ENCODE measurements around the gene HIGD1C. TPM values are rescaled to one million over a fixed set of nuclear protein-coding genes. Genes with fewer than 3 reads are reported as not detected.

The HIGD1C gene
- total RNA-seq, 1 donor from 2014 or later: not detected

DNA sequence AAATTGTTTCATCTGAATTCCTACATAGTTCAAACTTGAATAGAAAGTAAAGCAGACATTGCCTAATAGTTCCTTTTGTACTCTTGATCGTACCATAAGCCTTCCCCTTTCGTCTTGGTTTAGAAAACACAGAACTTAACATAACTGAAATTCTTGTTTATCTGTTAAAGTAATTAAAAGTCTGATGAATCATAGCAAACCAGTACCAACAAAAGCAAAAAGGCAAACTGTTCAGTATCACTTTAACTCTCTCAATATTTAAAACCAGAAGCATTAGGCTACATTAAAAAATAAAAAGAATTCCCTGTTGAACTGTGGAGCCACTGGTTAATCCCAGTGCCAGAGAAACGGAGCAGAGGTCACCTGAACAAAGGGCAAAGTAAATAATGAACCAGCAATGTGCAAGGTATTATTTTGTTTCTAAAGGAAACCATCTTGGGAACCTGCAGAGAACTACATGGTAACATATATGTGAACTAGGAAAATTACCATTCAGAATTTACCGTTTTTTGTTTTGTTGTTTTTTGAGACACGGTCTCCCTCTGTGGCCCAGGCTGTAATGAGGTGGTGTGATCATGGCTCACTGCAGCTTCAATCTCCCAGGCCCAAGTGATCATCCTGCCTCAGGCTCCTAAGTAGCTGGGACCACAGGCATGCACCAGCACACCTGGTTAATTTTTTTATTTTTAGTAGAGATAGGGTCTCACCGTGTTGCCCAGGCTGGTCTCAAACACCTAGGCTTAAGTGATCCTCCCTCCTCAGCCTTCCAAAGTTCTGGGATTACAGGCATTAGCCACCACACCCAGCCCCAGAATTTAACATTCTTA lies 17.1 kb upstream of the HIGD1C start:
- no peak overlapping the region for H3K27ac ChIP-seq (ENCODE audit: low read depth, low read length)
- H3K4me3 ChIP-seq (ENCODE audit: insufficient read depth, low read depth, low read length): no peak overlapping the region

DNA sequence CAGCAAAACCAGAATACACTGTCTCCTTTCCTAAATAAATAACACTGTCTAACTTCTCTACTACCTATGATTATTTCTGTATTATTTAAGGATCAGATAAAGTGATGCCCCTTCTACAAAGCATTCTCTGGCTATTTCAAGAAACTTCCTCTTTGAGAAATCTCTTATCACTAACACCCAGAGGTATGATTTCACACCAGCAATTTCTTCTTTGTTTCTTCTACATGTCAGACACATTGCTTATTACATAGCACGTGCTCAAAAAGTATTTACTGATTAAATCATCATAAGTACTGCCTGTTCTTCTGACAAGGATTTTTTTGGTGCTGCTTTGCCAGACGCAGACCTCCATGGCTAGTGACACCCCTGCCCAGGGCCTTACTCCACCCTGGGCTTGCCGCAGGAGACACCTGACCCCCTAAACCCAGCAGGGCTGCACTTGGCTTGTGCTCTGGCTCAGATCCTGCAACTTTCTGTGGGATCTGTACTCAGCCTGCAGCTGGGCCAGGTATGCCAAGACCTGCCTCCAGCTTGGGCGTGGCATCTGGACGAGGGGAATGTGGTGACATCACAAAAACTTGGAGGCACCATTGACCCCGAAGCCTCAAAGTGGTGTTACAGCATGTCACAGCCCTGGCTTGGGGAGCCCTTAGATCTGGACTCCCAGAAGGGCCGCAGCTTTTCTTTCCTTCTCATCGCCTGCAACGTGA lies 15.4 kb upstream of the HIGD1C start:
- Mint-ChIP-seq H3K27ac (ENCODE audit: unreplicated experiment) (no peak overlapping the region), H3K27me3 (ENCODE audit: low read depth, unreplicated experiment) (no peaks in the 10 kb centered on the region), H3K4me3 (ENCODE audit: unreplicated experiment) (no peak overlapping the region), H3K4me1 (ENCODE audit: low read depth, unreplicated experiment) (peaks cover 7% of the 10 kb centered on the region), H3K36me3 (ENCODE audit: low read depth, unreplicated experiment) (no peaks in the 10 kb centered on the region), H3K9me3 (ENCODE audit: unreplicated experiment) (peaks cover 3% of the 10 kb centered on the region)
- H3K4me2 ChIP-seq (ENCODE audit: low read length): no peak overlapping the region
- H3K27ac ChIP-seq (ENCODE audit: low read depth, low read length): no peak overlapping the region
- DNase-seq (ENCODE audit: low read depth) (no peak), FAIRE-seq (no peak)
- H4K20me1 ChIP-seq (ENCODE audit: insufficient read depth, low read length): no peaks in the 10 kb centered on the region
- TF ChIP-seq EZH2 (IDR thresholded peaks at IDR 0.05; ENCODE audit: insufficient read depth, low read length): no peak
- TF ChIP-seq, protein P1, sequence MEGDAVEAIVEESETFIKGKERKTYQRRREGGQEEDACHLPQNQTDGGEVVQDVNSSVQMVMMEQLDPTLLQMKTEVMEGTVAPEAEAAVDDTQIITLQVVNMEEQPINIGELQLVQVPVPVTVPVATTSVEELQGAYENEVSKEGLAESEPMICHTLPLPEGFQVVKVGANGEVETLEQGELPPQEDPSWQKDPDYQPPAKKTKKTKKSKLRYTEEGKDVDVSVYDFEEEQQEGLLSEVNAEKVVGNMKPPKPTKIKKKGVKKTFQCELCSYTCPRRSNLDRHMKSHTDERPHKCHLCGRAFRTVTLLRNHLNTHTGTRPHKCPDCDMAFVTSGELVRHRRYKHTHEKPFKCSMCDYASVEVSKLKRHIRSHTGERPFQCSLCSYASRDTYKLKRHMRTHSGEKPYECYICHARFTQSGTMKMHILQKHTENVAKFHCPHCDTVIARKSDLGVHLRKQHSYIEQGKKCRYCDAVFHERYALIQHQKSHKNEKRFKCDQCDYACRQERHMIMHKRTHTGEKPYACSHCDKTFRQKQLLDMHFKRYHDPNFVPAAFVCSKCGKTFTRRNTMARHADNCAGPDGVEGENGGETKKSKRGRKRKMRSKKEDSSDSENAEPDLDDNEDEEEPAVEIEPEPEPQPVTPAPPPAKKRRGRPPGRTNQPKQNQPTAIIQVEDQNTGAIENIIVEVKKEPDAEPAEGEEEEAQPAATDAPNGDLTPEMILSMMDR (IDR thresholded peaks at IDR 0.05; ENCODE audit: insufficient read depth, low read depth, low read length): no peak
- no peak overlapping the region for H3K9ac ChIP-seq (ENCODE audit: low read length)
- H3K4me1 ChIP-seq (ENCODE audit: insufficient read depth, low read length): no peaks in the 10 kb centered on the region
- no peak overlapping the region for H2AFZ ChIP-seq (ENCODE audit: low read depth, low read length)
- peaks cover 7% of the 10 kb centered on the region for H3K9me3 ChIP-seq (ENCODE audit: insufficient read depth, low read depth, low read length)
- no peak overlapping the region for H3K4me3 ChIP-seq (ENCODE audit: insufficient read depth, low read depth, low read length)
- H3K27me3 ChIP-seq (ENCODE audit: insufficient read depth, low read length): no peaks in the 10 kb centered on the region
- H3K36me3 ChIP-seq (ENCODE audit: insufficient read depth, low read length): no peaks in the 10 kb centered on the region
- no peaks in the 10 kb centered on the region for H3K79me2 ChIP-seq (ENCODE audit: insufficient read depth, low read length)

More for the DNA sequence above, 17.1 kb upstream of the HIGD1C start:
- Histone ChIP-seq H3K4me1 (ENCODE audit: insufficient read depth, low read length) (no peaks in the 10 kb centered on the region), H3K36me3 (ENCODE audit: insufficient read depth, low read length) (no peaks in the 10 kb centered on the region), H3K79me2 (ENCODE audit: insufficient read depth, low read length) (no peaks in the 10 kb centered on the region), H2AFZ (ENCODE audit: low read depth, low read length) (no peak overlapping the region), H4K20me1 (ENCODE audit: insufficient read depth, low read length) (no peaks in the 10 kb centered on the region), H3K27me3 (ENCODE audit: insufficient read depth, low read length) (no peaks in the 10 kb centered on the region), H3K4me2 (ENCODE audit: low read length) (no peak overlapping the region), H3K9me3 (ENCODE audit: insufficient read depth, low read depth, low read length) (peaks cover 7% of the 10 kb centered on the region), H3K9ac (ENCODE audit: low read length) (no peak overlapping the region)
- H3K36me3 Mint-ChIP-seq (ENCODE audit: low read depth, unreplicated experiment): no peaks in the 10 kb centered on the region
- DNase-seq (ENCODE audit: low read depth) (peak; percentile 50), FAIRE-seq (no peak)
- peaks cover 3% of the 10 kb centered on the region for H3K9me3 Mint-ChIP-seq (ENCODE audit: unreplicated experiment)
- peaks cover 7% of the 10 kb centered on the region for H3K4me1 Mint-ChIP-seq (ENCODE audit: low read depth, unreplicated experiment)
- TF ChIP-seq, protein P1 (IDR thresholded peaks at IDR 0.05; ENCODE audit: insufficient read depth, low read depth, low read length): no peak
- no peak for TF ChIP-seq EZH2 (IDR thresholded peaks at IDR 0.05; ENCODE audit: insufficient read depth, low read length)
- no peaks in the 10 kb centered on the region for H3K27me3 Mint-ChIP-seq (ENCODE audit: low read depth, unreplicated experiment)
- H3K4me3 Mint-ChIP-seq (ENCODE audit: unreplicated experiment): no peak overlapping the region
- H3K27ac Mint-ChIP-seq (ENCODE audit: unreplicated experiment): no peak overlapping the region
